ENCODE data around the gene FUT2. TPM values are rescaled to one million over a fixed set of nuclear protein-coding genes. Genes with fewer than 3 reads are reported as not detected.

Gene FUT2
- total RNA-seq, 2 experiments from 2014 or later: not detected

DNA sequence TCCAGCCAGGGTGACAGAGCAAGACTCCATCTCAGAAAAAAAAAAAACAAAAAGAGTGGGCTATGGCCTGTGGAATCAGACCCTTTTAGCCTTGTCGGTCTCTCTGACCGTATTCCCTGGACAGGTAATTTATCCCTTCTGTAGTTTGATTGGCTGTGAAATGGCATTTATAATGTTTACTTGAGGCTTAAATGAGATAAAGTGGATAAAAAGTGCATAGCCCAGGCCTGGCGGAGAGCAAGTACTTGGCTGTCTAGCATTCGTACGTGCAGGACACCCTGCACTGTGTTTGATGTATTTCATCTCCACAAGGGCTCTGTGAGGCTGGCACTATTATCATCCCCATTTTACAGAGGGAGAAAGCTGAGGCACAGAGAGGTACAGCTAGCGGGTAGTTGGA is 30.0 kb upstream of the FUT2 start:
- Histone ChIP-seq H3K27ac (ENCODE audit: low read depth in 1 of 2, low read length in 2 of 2) (no peak overlapping the region), H3K36me3 (ENCODE audit: insufficient read depth, low read length) (no peaks in the 10 kb centered on the region), H3K9me3 (ENCODE audit: control insufficient read depth in 1 of 2, insufficient read depth in 1 of 2, low read length in 2 of 2) (no peaks in the 10 kb centered on the region), H3K27me3 (ENCODE audit: control insufficient read depth in 1 of 2, insufficient read depth in 2 of 2, low read length in 2 of 2) (no peaks in the 10 kb centered on the region), H3K4me3 (ENCODE audit: low read length) (no peak overlapping the region), H3K4me1 (ENCODE audit: insufficient read depth, low read length) (peaks cover 8% of the 10 kb centered on the region)
- no peaks in the 10 kb centered on the region for H3K9me3 Mint-ChIP-seq
- POLR2A ChIA-PET: interaction anchor here (0.6 kb wide), 1 partner anchor 24 kb away, joined by 4 read pairs; no protein-coding TSS in a partner anchor
- TF ChIP-seq, protein P1, sequence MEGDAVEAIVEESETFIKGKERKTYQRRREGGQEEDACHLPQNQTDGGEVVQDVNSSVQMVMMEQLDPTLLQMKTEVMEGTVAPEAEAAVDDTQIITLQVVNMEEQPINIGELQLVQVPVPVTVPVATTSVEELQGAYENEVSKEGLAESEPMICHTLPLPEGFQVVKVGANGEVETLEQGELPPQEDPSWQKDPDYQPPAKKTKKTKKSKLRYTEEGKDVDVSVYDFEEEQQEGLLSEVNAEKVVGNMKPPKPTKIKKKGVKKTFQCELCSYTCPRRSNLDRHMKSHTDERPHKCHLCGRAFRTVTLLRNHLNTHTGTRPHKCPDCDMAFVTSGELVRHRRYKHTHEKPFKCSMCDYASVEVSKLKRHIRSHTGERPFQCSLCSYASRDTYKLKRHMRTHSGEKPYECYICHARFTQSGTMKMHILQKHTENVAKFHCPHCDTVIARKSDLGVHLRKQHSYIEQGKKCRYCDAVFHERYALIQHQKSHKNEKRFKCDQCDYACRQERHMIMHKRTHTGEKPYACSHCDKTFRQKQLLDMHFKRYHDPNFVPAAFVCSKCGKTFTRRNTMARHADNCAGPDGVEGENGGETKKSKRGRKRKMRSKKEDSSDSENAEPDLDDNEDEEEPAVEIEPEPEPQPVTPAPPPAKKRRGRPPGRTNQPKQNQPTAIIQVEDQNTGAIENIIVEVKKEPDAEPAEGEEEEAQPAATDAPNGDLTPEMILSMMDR (IDR thresholded peaks at IDR 0.05): no peak
- no peaks in the 10 kb centered on the region for H3K27me3 Mint-ChIP-seq
- no peak for DNase-seq
- H3K36me3 Mint-ChIP-seq (ENCODE audit: low read depth): no peaks in the 10 kb centered on the region
- intact Hi-C loops (cut with DNase I, micrococcal nuclease): no loop called here
- no peak overlapping the region for H3K27ac Mint-ChIP-seq
- CTCF ChIA-PET: no interaction called here
- H3K4me1 Mint-ChIP-seq (ENCODE audit: low read depth): peaks cover 6% of the 10 kb centered on the region
- H3K4me3 Mint-ChIP-seq: no peak overlapping the region
- ATAC-seq (ENCODE audit: poor library complexity): no peak

DNA sequence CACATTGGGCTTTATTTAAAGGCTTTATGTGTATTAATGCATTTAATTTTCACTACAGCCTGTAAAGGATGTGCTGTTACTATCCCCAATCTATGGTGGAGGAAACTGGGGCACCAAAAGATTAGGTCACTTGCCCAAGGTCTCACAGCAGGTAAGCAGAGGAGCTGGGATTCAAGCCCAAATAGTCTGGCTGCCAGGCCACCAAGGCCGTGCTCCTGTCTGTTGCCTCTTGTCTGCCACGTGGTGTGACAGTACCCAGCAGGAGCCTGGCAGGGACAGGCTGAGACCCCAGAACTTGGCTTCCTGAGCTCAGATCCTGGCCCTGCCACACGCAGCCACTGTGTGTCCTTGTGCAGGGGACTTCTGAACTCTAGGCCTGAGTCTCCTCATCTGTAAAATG is 27.4 kb upstream of the FUT2 start:
- Mint-ChIP-seq H3K4me3 (no peak overlapping the region), H3K36me3 (ENCODE audit: low read depth) (no peaks in the 10 kb centered on the region), H3K27me3 (no peaks in the 10 kb centered on the region), H3K4me1 (ENCODE audit: low read depth) (no peaks in the 10 kb centered on the region), H3K27ac (no peak overlapping the region), H3K9me3 (no peaks in the 10 kb centered on the region)
- ChIA-PET POLR2A (no interaction called here), CTCF (no interaction called here)
- Histone ChIP-seq H3K4me1 (ENCODE audit: insufficient read depth, low read length) (no peaks in the 10 kb centered on the region), H3K36me3 (ENCODE audit: insufficient read depth, low read length) (no peaks in the 10 kb centered on the region), H3K27me3 (ENCODE audit: control insufficient read depth in 1 of 2, insufficient read depth in 2 of 2, low read length in 2 of 2) (no peaks in the 10 kb centered on the region), H3K27ac (ENCODE audit: low read depth in 1 of 2, low read length in 2 of 2) (peak overlapping the region in 1 of 2 donors; percentile 29), H3K9me3 (ENCODE audit: control insufficient read depth in 1 of 2, insufficient read depth in 1 of 2, low read length in 2 of 2) (no peaks in the 10 kb centered on the region), H3K4me3 (ENCODE audit: low read length) (no peak overlapping the region)
- DNase-seq: no peak
- TF ChIP-seq, protein P1 (IDR thresholded peaks at IDR 0.05): no peak
- intact Hi-C loops (cut with DNase I, micrococcal nuclease): no loop called here
- ATAC-seq (ENCODE audit: poor library complexity): no peak

DNA sequence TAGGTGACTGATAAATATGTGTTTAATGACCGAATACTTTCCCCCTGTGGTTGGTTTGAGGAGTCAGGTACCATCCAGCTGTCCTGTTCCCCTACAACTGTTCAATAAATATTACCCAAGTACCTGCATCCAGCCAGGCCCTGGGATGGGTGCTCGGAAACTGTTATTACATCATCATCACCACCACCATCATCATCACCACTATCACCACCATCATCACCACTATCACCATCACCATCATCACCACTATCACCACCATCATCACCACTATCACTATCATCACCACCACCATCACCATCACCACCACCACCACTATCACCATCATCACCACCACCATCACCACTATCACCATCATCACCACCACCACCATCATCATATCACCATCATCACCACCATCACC is 27.0 kb upstream of the FUT2 start:
- H3K4me1 ChIP-seq (ENCODE audit: insufficient read depth, low read length): no peaks in the 10 kb centered on the region
- H3K36me3 ChIP-seq (ENCODE audit: insufficient read depth, low read length): no peaks in the 10 kb centered on the region
- Mint-ChIP-seq H3K27ac (no peak overlapping the region), H3K4me3 (no peak overlapping the region), H3K36me3 (ENCODE audit: low read depth) (no peaks in the 10 kb centered on the region), H3K9me3 (no peaks in the 10 kb centered on the region), H3K27me3 (no peaks in the 10 kb centered on the region), H3K4me1 (ENCODE audit: low read depth) (no peaks in the 10 kb centered on the region)
- POLR2A ChIA-PET: no interaction called here
- no peak overlapping the region for H3K4me3 ChIP-seq (ENCODE audit: low read length)
- intact Hi-C loops (cut with DNase I, micrococcal nuclease): no loop called here
- TF ChIP-seq, protein P1 (IDR thresholded peaks at IDR 0.05): no peak
- no peaks in the 10 kb centered on the region for H3K9me3 ChIP-seq (ENCODE audit: control insufficient read depth in 1 of 2, insufficient read depth in 1 of 2, low read length in 2 of 2)
- no peaks in the 10 kb centered on the region for H3K27me3 ChIP-seq (ENCODE audit: control insufficient read depth in 1 of 2, insufficient read depth in 2 of 2, low read length in 2 of 2)
- ATAC-seq (ENCODE audit: poor library complexity) (no peak), DNase-seq (no peak)
- H3K27ac ChIP-seq (ENCODE audit: low read depth in 1 of 2, low read length in 2 of 2): peak overlapping the region in 1 of 2 donors; percentile 29
- CTCF ChIA-PET: no interaction called here
